ENCODE measurements around the gene SHH. TPM values are rescaled to one million over a fixed set of nuclear protein-coding genes. Genes with fewer than 3 reads are reported as not detected.
"Not testable (repeated sequence)": the region's sequence is repeated elsewhere in the genome, so short reads cannot be mapped to it uniquely, and the experiment has no call there.

SHH gene
- total RNA-seq, 1 experiment from 2014 or later, result 4.7 TPM

GRCh38 chr7:155840262-155840885 is 28.1 kb upstream of the SHH start:
- no TSS peak for BruUV-seq (replicated peaks)
- Histone ChIP-seq H3K9me3 (no peaks in the 10 kb centered on the region), H3K4me1 (peaks cover 12% of the 10 kb centered on the region), H3K4me3 (ENCODE audit: low read depth, low read length) (no peak overlapping the region), H3K27me3 (replicated peaks; ENCODE audit: control insufficient read depth, insufficient read depth, low read length) (no peaks in the 10 kb centered on the region), H3K36me3 (ENCODE audit: control insufficient read depth, insufficient read depth, low read length) (no peaks in the 10 kb centered on the region)
- peak in 1 of 2 experiments; percentile 17 for DNase-seq
- POLR2A ChIA-PET, result no interaction called here
- Mint-ChIP-seq H3K4me3 (ENCODE audit: unreplicated experiment) (no peak overlapping the region), H3K27me3 (ENCODE audit: insufficient read depth, unreplicated experiment) (no peaks in the 10 kb centered on the region), H3K27ac (ENCODE audit: unreplicated experiment) (no peak overlapping the region), H3K4me1 (ENCODE audit: low read depth, unreplicated experiment) (no peaks in the 10 kb centered on the region), H3K36me3 (ENCODE audit: insufficient read depth, unreplicated experiment) (no peaks in the 10 kb centered on the region), H3K9me3 (ENCODE audit: unreplicated experiment) (no peaks in the 10 kb centered on the region)
- no peak for TF ChIP-seq CTCF (IDR thresholded peaks at IDR 0.05; ENCODE audit: insufficient read depth in 1 of 2, low read depth in 1 of 2, low read length in 1 of 2, severe bottlenecking in 1 of 2, unreplicated experiment in 1 of 2)
- intact Hi-C loops (cut with micrococcal nuclease; ENCODE audit: unreplicated experiment), result no loop called here
- CTCF ChIA-PET, result no interaction called here

- Mint-ChIP-seq H3K27me3 (ENCODE audit: insufficient read depth, unreplicated experiment) (no peaks in the 10 kb centered on the region), H3K4me3 (ENCODE audit: unreplicated experiment) (no peak overlapping the region), H3K36me3 (ENCODE audit: insufficient read depth, unreplicated experiment) (no peaks in the 10 kb centered on the region), H3K27ac (ENCODE audit: unreplicated experiment) (no peak overlapping the region), H3K4me1 (ENCODE audit: low read depth, unreplicated experiment) (no peaks in the 10 kb centered on the region), H3K9me3 (ENCODE audit: unreplicated experiment) (no peaks in the 10 kb centered on the region)
- Histone ChIP-seq H3K36me3 (ENCODE audit: control insufficient read depth, insufficient read depth, low read length) (no peaks in the 10 kb centered on the region), H3K27me3 (replicated peaks; ENCODE audit: control insufficient read depth, insufficient read depth, low read length) (no peaks in the 10 kb centered on the region), H3K4me1 (peaks cover 10% of the 10 kb centered on the region), H3K4me3 (ENCODE audit: low read depth, low read length) (no peak overlapping the region), H3K9me3 (no peaks in the 10 kb centered on the region)
- BruUV-seq (replicated peaks), result no TSS peak
- intact Hi-C loops (cut with micrococcal nuclease; ENCODE audit: unreplicated experiment), result no loop called here
- no peak for TF ChIP-seq CTCF (IDR thresholded peaks at IDR 0.05; ENCODE audit: insufficient read depth in 1 of 2, low read depth in 1 of 2, low read length in 1 of 2, severe bottlenecking in 1 of 2, unreplicated experiment in 1 of 2)
- POLR2A ChIA-PET, result no interaction called here
- CTCF ChIA-PET, result no interaction called here
- DNase-seq, result peak in 1 of 2 experiments; percentile 0
Observed at GRCh38 chr7:155839461-155839860, 27.2 kb upstream of the SHH start.

- H3K36me3 ChIP-seq (ENCODE audit: control insufficient read depth, insufficient read depth, low read length); POLR2A ChIA-PET; BruUV-seq (replicated peaks); H3K9me3 ChIP-seq; CTCF ChIA-PET; H3K27ac Mint-ChIP-seq (ENCODE audit: unreplicated experiment); H3K4me3 Mint-ChIP-seq (ENCODE audit: unreplicated experiment); DNase-seq; H3K27me3 Mint-ChIP-seq (ENCODE audit: insufficient read depth, unreplicated experiment); H3K4me1 Mint-ChIP-seq (ENCODE audit: low read depth, unreplicated experiment); intact Hi-C loops (cut with micrococcal nuclease; ENCODE audit: unreplicated experiment); H3K36me3 Mint-ChIP-seq (ENCODE audit: insufficient read depth, unreplicated experiment); H3K9me3 Mint-ChIP-seq (ENCODE audit: unreplicated experiment); H3K4me1 ChIP-seq; H3K4me3 ChIP-seq (ENCODE audit: low read depth, low read length); H3K27me3 ChIP-seq (replicated peaks; ENCODE audit: control insufficient read depth, insufficient read depth, low read length): not testable (repeated sequence)
Observed at GRCh38 chr7:155838312-155838711, 26.0 kb upstream of the SHH start.

GRCh38 chr7:155837126-155837479 is 24.8 kb upstream of the SHH start:
- ChIA-PET POLR2A (no interaction called here), CTCF (no interaction called here)
- H3K9me3 ChIP-seq, result no peaks in the 10 kb centered on the region
- peaks cover under 1% of the 10 kb centered on the region; the same call in 1 of the 2 replicates for H3K4me1 ChIP-seq
- Mint-ChIP-seq H3K9me3 (ENCODE audit: unreplicated experiment) (no peaks in the 10 kb centered on the region), H3K4me3 (ENCODE audit: unreplicated experiment) (no peak overlapping the region), H3K27me3 (ENCODE audit: insufficient read depth, unreplicated experiment) (no peaks in the 10 kb centered on the region), H3K27ac (ENCODE audit: unreplicated experiment) (no peak overlapping the region), H3K4me1 (ENCODE audit: low read depth, unreplicated experiment) (peaks cover 2% of the 10 kb centered on the region), H3K36me3 (ENCODE audit: insufficient read depth, unreplicated experiment) (no peaks in the 10 kb centered on the region)
- TF ChIP-seq CTCF (IDR thresholded peaks at IDR 0.05; ENCODE audit: insufficient read depth in 1 of 2, low read depth in 1 of 2, low read length in 1 of 2, severe bottlenecking in 1 of 2, unreplicated experiment in 1 of 2), result no peak
- H3K27me3 ChIP-seq (replicated peaks; ENCODE audit: control insufficient read depth, insufficient read depth, low read length), result no peaks in the 10 kb centered on the region
- H3K36me3 ChIP-seq (ENCODE audit: control insufficient read depth, insufficient read depth, low read length), result no peaks in the 10 kb centered on the region
- no peak overlapping the region for H3K4me3 ChIP-seq (ENCODE audit: low read depth, low read length)
- peak in 1 of 2 experiments; percentile 2 for DNase-seq
- intact Hi-C loops (cut with micrococcal nuclease; ENCODE audit: unreplicated experiment), result no loop called here
- BruUV-seq (replicated peaks), result no TSS peak
